Stimulated activated naive CD4-positive, alpha-beta T cell treated with Interleukin-2 at 50 U/mL for 16 hours (primary cell): ENCODE data around the gene LYZL6.
"Not testable (repeated sequence)": the region's sequence is repeated elsewhere in the genome, so short reads cannot be mapped to it uniquely, and the experiment has no call there.

Experiments used
- DNase-seq: peaks from one replicate; lab custom pipeline; 2025; lab: John Stamatoyannopoulos, UW

The LYZL6 gene

GRCh38 chr17:35947156-35947585 is 3.7 kb upstream of the LYZL6 start:
- DNase-seq, result peak; percentile 27

- DNase-seq, result no peak
Observed at GRCh38 chr17:35944151-35944550, 638 bp upstream of the LYZL6 start.

DNA sequence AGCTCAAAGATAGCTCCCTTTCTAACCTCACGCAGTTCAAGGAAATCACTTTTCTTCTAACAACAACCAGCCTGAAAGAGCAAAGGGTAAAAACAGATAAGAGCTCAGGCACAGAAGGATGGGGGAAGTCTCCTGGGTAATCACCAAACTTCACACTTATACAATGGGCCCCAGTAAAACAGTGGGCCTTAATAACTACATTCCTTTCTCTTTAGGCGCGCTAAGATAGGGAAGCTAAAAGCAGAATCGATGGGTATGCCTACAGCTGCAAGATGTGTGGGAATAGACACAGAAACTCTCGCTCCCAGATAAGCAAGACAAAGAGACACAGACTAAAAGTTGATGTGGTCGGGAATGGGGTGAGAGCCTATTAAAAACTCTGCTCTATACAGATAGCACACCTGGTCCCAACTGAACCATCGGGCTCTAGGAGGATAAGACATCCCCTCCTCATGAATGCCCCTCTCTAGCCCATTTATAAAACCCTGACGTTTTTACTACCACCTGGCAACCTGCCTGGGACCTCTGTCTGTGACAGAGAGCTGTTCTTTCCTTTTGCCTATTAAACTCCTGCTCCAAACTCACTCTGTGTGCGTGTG is 826 bp downstream of the LYZL6 start:
- no peak for DNase-seq

- not testable (repeated sequence) for DNase-seq
Observed at GRCh38 chr17:35938492-35938891, 5.0 kb downstream of the LYZL6 start.

GRCh38 chr17:35936063-35936462 is 7.5 kb downstream of the LYZL6 start:
- no peak for DNase-seq

DNA sequence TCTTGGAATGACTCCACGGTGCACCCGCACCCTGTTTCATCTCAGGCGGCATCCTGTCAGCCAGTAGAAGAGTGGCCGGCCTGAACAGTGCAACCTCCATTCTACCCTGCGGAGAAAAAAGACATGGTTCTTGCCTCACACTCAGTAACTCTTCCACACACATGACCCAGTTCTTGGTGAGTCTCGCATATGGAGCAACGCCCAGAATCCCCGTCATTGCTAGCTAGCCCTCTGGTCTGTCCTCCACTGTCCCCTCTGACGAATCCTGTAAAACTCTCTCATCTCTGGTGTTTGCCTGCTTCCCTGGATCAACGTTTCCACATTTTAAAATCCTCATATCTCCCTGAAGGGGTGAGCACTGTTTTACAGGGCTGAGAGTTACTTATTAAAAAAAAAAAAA is 8.8 kb downstream of the LYZL6 start:
- no peak for DNase-seq

DNA sequence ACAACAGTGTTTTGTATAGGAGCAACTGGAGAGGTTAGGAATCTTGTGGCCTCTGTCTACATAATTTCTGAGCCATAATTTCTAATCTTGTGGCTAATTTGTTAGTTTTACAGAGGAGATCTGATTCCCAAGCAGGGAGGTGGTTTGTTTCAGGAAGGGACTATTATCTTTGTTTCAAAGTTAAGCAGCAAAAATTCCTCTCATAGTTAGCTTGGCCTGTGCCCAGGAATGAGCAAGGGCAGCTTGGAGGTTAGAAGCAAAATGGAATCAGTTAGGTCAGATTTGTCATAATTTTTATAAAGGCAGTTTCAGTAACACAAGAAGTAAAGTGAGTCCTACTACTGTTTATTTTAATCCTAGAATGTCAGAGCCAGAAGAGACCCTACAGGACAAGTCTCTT is 10.9 kb downstream of the LYZL6 start:
- no peak for DNase-seq

GRCh38 chr17:35931794-35932425 is 11.6 kb downstream of the LYZL6 start:
- DNase-seq, result no peak

DNA sequence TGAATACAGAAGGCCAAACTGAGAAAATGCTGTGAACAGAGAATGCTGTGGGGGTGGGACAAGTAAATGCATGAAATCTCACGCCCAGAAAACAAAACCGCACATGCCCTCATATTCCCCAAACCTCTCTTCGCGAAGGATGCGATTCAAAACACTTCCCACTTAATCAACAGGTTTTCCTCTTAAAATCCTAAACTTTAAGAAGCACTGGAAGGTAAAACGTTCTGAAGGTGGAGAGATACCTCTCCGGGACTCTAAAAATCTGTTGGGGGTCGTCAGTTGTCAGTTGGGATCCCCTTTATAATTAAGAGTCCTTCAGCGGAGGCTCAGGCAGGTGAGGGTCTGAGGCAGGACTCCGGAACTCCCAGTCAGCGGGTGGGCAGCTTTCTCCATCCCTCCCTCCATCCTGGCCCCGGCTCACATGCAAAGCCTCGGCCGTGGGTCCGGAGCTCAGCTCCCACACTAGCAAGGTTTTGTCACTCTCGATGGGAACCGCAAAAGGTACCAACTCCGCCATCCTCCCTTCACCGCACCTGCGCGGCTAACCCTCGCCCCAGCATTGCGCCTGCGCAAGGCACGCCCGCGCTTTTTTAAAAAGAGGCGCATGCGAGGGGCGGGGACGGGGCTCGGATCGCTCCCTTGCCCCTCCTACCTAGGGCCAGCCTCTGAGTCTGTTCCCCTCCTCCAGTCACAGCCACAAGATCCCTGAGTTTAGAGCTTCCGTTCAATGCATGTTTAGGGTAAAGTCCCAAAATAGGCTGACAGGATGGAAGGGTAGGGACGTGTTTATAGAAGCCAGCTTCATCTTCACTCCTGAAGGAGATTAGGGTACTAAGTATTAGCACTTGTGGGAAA is 13.1 kb downstream of the LYZL6 start, which contains the start of gene RDM1:
TSS of gene RDM1 (minus strand) at position 563 of the 855 bp plus-strand sequence. CDS start at position 517, 46 bp downstream.
- DNase-seq, result peak; percentile 67

DNA sequence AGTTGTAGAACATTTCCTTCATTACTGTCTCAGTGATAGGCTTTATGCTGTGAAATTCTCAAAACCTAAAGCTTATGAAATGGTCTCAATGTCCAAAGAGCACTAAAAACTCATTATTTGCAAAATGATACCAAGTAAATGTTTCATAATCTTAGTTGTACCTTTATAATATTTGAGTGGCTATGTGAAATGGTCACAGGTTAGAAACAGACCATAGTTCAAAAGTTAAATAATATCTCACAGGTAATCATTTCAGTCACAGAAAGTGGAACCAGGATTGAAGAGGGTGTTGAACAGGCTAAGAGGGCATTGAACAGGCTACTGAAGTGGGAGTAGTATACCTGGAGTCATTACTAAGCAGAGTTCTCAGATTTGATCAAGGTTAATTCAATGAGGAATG is 15.8 kb downstream of the LYZL6 start:
- DNase-seq, result no peak

DNA sequence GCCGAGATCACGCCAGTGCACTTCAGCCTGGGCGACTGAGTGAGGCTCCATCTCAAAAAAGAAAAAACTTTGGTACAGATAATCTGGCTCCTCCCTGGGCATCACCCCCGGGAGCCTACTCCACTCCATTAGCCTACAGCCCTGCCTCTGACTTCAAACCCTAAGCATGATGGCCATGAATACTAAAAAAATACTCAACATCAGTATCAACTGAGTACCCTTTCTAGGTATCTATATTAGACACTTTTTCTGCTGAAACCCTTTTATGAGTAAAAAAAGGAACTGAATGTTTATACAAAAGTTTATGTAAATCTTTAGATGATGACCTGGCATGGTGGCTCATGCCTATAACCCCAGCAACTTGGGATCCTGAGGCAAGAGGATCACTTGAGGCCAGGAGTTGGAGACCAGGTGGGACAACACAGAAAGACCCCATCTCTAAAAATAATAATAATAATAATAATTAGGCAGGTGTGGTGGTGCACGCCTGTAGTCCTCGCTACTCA is 19.9 kb downstream of the LYZL6 start:
- DNase-seq, result no peak

GRCh38 chr17:35920229-35920628 is 23.3 kb downstream of the LYZL6 start:
- DNase-seq, result no peak

DNA sequence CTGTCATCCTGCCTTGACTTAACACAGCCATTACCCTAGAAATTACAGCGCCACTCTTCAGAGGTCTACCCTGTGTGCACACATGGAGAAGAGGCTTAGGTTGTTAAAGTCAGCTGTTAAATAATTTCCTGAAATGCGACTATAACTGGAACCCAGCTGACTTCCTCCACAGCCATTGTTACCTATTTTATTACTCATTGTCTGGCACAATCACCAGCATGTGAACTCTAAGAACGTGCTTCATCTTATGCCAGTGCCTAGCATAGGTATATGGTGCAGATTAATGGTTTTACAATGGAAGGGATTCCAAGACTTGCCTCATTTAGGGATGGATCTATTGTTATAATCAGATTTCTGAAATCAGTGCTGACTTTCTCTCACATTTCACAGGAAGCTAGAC is 24.8 kb downstream of the LYZL6 start:
- no peak for DNase-seq

GRCh38 chr17:35917519-35918213 is 25.8 kb downstream of the LYZL6 start:
- DNase-seq, result no peak

GRCh38 chr17:35915153-35915964 is 28.2 kb downstream of the LYZL6 start:
- no peak for DNase-seq

- no peak for DNase-seq
Observed at GRCh38 chr17:35914354-35914753, 29.2 kb downstream of the LYZL6 start.

DNA sequence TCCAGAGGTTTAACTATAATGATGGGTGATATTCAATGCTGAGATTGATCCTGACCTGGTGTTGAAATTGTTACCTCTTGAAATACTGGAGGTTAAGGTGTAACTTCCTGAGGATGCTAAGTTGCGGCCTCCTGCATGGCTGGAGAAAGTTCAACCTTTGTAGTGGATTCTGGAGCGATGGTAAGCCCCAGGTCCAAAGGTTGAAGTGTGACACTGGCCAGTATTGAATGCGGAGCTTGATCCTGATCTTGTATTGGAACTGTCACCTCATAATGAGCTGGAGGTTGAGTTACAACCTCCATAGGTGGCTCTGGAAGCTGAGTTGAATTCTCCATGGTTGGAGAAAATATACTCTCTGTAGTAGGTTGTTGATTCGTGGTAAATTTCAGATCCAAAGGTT is 29.9 kb downstream of the LYZL6 start:
- DNase-seq, result no peak

GRCh38 chr17:35912942-35913341 is 30.6 kb downstream of the LYZL6 start:
- DNase-seq, result no peak

DNA sequence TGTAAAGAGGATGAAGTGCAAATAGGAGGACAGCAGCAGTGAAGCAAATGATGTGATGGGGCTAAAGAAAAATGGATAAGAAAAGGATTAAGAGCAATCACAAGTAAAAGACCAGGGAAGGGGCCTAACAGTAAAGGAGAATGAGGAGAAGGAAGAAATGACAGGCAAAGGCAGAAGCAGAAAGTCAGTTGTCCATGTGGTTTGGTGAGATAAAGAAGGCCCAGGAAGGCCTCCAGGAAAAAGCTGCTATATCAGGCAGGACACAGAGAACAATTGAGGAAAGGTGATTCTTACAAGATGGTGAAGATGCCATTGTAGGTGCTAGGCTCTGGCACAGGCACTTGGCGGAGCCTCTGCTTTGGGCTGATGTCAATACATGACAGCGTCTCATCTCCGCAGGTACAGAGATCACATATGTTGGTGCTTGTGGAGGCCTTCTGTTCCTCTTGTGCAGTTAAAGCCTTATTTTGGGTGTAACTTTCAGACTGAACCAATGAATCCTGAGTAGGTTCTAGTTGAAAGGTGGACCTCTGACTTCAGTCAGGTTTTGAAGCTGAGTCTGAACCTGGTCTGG is 31.1 kb downstream of the LYZL6 start:
- DNase-seq, result no peak

GRCh38 chr17:35909408-35909807 is 34.1 kb downstream of the LYZL6 start:
- no peak for DNase-seq

DNA sequence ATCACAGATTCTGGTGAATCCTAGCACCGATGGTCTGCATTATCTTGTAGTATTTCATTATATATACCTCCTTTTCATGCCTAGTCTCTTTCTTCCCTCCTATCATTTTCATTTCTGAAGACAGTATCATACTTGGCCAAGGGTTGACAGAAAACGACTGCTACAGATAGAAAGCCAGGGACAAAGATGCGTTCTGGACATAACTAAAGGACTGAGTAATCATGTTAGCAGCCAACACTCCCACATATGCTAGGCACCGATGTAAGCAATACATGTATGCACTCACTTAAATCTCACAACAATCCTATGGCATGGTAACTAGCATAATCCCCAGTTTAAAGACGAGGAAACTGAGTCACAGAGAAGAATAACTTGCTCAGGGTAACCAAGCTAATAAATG is 35.8 kb downstream of the LYZL6 start:
- DNase-seq, result no peak
